ENCODE data around the gene SPEN. TPM values are rescaled to one million over a fixed set of nuclear protein-coding genes. Genes with fewer than 3 reads are reported as not detected.

SPEN gene
- total and polyA plus RNA-seq, 10 of the 15 experiments (the other 5 are each of a cell fraction or from before 2014, with no cell fraction given), result 5.2 to 58.7 (median 20.1) TPM

DNA sequence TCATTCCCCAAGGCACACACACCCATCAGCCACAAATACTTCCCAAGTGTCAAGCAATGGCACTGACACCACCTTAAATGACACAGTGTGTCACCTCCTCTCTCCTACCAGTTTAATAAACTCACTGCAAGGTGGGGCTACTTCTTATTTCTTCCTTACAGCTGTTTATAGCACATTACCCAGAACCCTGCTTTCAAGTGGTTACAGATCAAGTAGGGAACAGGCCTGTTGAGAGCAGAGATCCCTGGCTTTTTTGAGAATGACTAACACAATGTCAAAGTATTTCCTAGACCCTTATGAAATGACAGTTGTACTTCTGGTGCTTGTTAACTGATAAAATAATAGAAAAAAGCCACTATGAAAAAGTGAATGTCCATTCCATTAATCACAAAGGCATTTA is 108.6 kb downstream of the SPEN start:
- intact Hi-C loops (cut with micrococcal nuclease; ENCODE audit: unreplicated experiment), result no loop called here
- TF ChIP-seq ETV6 (conservative IDR thresholded peaks at IDR 0.05 in 1 of 2, IDR thresholded peaks at IDR 0.05 in 1 of 2; ENCODE audit: borderline replicate concordance in 1 of 2, low read depth in 1 of 2), result no peak
- H2AFZ ChIP-seq (ENCODE audit: control insufficient read depth, low read depth, low read length), result no peak overlapping the region
- H3K27me3 ChIP-seq (replicated peaks in 1 of 2; ENCODE audit: control insufficient read depth in 2 of 2, insufficient read depth in 2 of 2, low read length in 1 of 2), result no peaks in the 10 kb centered on the region
- H3K9me3 ChIP-seq (replicated peaks; ENCODE audit: control insufficient read depth, insufficient read depth, low read length), result no peaks in the 10 kb centered on the region
- H3K79me2 ChIP-seq (ENCODE audit: control insufficient read depth, insufficient read depth, low read length), result peaks cover 8% of the 10 kb centered on the region
- peaks cover 4% of the 10 kb centered on the region; the same call in 1 of the 2 replicates for H3K4me1 ChIP-seq (ENCODE audit: control insufficient read depth, insufficient read depth, low read length)
- BruUV-seq (replicated peaks), result no TSS peak
- H3K27ac ChIP-seq (ENCODE audit: control insufficient read depth, insufficient read depth), result no peak overlapping the region
- no peak overlapping the region for H3K9ac ChIP-seq (ENCODE audit: control insufficient read depth, insufficient read depth, low read length)
- no peak for FAIRE-seq
- ChIA-PET SMC1A (ENCODE audit: uncharacterized antibody, unreplicated experiment) (interaction anchor here (1.2 kb wide), 1 partner anchor 19 kb away, joined by 3 read pairs; no protein-coding TSS in a partner anchor), POLR2A (interaction anchor here (1.0 kb wide), 1 partner anchor 140 kb away, joined by 3 read pairs; no protein-coding TSS in a partner anchor), RAD21 (ENCODE audit: unreplicated experiment) (interaction anchor here (0.6 to 2.4 kb wide), 4 partner anchors 10 to 87 kb away, joined by 3 to 7 read pairs (median 3); partner anchors contain the start of gene CLCNKB), CTCF (interaction anchor here (0.9 to 1.7 kb wide), 4 partner anchors 38 to 161 kb away, joined by 3 to 4 read pairs (median 3); no protein-coding TSS in a partner anchor)
- in situ Hi-C loops (cut with MboI), result no loop called here
- H3K4me3 ChIP-seq, result no peak overlapping the region
- H3K4me2 ChIP-seq (ENCODE audit: control insufficient read depth, insufficient read depth), result no peak overlapping the region
- no peak for DNase-seq (ENCODE audit: low read depth, low spot score)
- H3K36me3 ChIP-seq (ENCODE audit: control insufficient read depth in 2 of 2, insufficient read depth in 2 of 2, low read length in 1 of 2), result peaks cover 0 to 15% of the 10 kb centered on the region in 2 experiments; a peak in 2 of 4 replicates
- peaks cover 3% of the 10 kb centered on the region; the same call in 1 of the 2 replicates for H4K20me1 ChIP-seq (ENCODE audit: control insufficient read depth, insufficient read depth)
- no peak for ATAC-seq

DNA sequence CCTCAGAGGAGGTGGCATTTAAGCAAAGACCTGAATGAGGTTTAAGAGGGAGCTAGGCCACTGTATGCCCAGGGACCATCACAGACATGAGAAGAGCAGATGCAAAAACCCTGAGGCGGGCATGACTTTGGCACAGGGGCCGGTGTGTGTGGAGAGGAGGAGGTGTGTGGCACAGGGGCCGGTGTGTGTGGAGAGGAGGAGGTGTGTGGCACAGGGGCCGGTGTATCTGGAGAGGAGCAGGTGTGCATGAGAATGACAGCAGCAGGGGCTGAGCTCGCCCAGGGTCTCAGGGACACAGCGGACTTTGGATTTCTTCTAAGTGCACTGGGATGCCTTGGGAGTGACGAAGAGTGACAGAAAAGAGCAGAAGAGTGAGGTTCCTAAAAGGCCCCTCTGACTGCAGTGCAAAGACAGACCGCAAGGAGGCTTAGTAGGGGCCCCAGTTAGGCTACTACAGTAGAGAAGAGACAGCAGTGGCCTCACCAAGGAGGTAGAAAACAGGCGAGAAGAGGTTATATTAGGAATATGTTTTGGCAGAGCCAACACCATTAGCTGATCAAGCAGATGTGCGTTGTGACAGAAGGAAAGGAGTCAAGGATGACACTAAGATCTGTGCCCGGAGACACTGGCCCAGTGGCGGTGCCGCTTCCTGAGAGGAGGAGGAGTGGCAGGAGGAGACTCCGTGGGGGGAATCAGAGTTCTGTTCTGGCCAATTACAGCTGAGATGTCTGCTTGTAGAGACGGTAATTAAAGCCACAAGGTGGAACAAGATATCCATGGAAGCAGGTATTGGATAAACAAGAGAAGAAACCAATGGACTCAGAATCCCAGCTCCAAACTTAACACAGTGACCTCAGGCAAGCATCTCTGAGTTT is 110.0 kb downstream of the SPEN start:
- ChIA-PET POLR2A (interaction anchor here (0.6 to 2.6 kb wide), 5 partner anchors 9 to 1470 kb away, joined by 3 to 8 read pairs (median 4); no protein-coding TSS in a partner anchor), SMC1A (ENCODE audit: uncharacterized antibody, unreplicated experiment) (interaction anchor here (0.6 to 1.3 kb wide), 4 partner anchors 17 to 53 kb away, joined by 3 to 4 read pairs (median 3); partner anchors contain the start of gene ZBTB17), CTCF (interaction anchor here (1.0 to 10.1 kb wide), 6 partner anchors 17 to 163 kb away, joined by 3 to 68 read pairs (median 6); partner anchors contain the start of gene ZBTB17), RAD21 (ENCODE audit: unreplicated experiment) (interaction anchor here (0.8 to 9.8 kb wide), 7 partner anchors 8 to 142 kb away, joined by 3 to 116 read pairs (median 5); partner anchors contain the start of gene ZBTB17)
- peaks cover 15% of the 10 kb centered on the region for H3K79me2 ChIP-seq (ENCODE audit: control insufficient read depth, insufficient read depth, low read length)
- no peak overlapping the region for H3K4me2 ChIP-seq (ENCODE audit: control insufficient read depth, insufficient read depth)
- intact Hi-C loops (cut with micrococcal nuclease; ENCODE audit: unreplicated experiment) (loop anchor here (1.0 kb wide), 1 partner anchor 37 kb away; no protein-coding TSS in a partner anchor), in situ Hi-C loops (cut with MboI) (no loop called here)
- peaks cover 3% of the 10 kb centered on the region; the same call in 1 of the 2 replicates for H4K20me1 ChIP-seq (ENCODE audit: control insufficient read depth, insufficient read depth)
- no peak overlapping the region for H3K9ac ChIP-seq (ENCODE audit: control insufficient read depth, insufficient read depth, low read length)
- no peak overlapping the region for H2AFZ ChIP-seq (ENCODE audit: control insufficient read depth, low read depth, low read length)
- DNase-seq (ENCODE audit: low read depth, low spot score) (no peak), ATAC-seq (peak; percentile 86), FAIRE-seq (no peak)
- no peaks in the 10 kb centered on the region for H3K27me3 ChIP-seq (replicated peaks in 1 of 2; ENCODE audit: control insufficient read depth in 2 of 2, insufficient read depth in 2 of 2, low read length in 1 of 2)
- WGBS (ENCODE audit: insufficient coverage, insufficient replicate concordance, low lambda C conversion rate, missing lambda C conversion rate), result 77% methylated on average over 15 of the region's 15 CpGs
- no peaks in the 10 kb centered on the region for H3K9me3 ChIP-seq (replicated peaks; ENCODE audit: control insufficient read depth, insufficient read depth, low read length)
- BruUV-seq (replicated peaks), result no TSS peak
- H3K36me3 ChIP-seq (ENCODE audit: control insufficient read depth in 2 of 2, insufficient read depth in 2 of 2, low read length in 1 of 2), result peaks cover 3 to 14% of the 10 kb centered on the region in 2 experiments; a peak in 2 of 4 replicates
- H3K27ac ChIP-seq (ENCODE audit: control insufficient read depth, insufficient read depth), result no peak overlapping the region
- H3K4me1 ChIP-seq (ENCODE audit: control insufficient read depth, insufficient read depth, low read length), result peaks cover 3% of the 10 kb centered on the region
- no peak overlapping the region for H3K4me3 ChIP-seq
- TF ChIP-seq ZNF217 (IDR thresholded peaks at IDR 0.05) (no peak), CHD4 (IDR thresholded peaks at IDR 0.05) (no peak), BCL11A (IDR thresholded peaks at IDR 0.05; ENCODE audit: low read depth, low read length) (no peak), RAD51 (IDR thresholded peaks at IDR 0.05) (no peak), POU2F2 (IDR thresholded peaks at IDR 0.05; ENCODE audit: borderline replicate concordance, low read depth, low read length) (no peak)
- TF ChIP-seq, protein P1, sequence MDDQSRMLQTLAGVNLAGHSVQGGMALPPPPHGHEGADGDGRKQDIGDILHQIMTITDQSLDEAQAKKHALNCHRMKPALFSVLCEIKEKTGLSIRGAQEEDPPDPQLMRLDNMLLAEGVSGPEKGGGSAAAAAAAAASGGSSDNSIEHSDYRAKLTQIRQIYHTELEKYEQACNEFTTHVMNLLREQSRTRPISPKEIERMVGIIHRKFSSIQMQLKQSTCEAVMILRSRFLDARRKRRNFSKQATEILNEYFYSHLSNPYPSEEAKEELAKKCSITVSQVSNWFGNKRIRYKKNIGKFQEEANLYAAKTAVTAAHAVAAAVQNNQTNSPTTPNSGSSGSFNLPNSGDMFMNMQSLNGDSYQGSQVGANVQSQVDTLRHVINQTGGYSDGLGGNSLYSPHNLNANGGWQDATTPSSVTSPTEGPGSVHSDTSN (IDR thresholded peaks at IDR 0.05; ENCODE audit: insufficient replicate concordance, low read depth, low read length), result no peak
- TF ChIP-seq, protein P2, sequence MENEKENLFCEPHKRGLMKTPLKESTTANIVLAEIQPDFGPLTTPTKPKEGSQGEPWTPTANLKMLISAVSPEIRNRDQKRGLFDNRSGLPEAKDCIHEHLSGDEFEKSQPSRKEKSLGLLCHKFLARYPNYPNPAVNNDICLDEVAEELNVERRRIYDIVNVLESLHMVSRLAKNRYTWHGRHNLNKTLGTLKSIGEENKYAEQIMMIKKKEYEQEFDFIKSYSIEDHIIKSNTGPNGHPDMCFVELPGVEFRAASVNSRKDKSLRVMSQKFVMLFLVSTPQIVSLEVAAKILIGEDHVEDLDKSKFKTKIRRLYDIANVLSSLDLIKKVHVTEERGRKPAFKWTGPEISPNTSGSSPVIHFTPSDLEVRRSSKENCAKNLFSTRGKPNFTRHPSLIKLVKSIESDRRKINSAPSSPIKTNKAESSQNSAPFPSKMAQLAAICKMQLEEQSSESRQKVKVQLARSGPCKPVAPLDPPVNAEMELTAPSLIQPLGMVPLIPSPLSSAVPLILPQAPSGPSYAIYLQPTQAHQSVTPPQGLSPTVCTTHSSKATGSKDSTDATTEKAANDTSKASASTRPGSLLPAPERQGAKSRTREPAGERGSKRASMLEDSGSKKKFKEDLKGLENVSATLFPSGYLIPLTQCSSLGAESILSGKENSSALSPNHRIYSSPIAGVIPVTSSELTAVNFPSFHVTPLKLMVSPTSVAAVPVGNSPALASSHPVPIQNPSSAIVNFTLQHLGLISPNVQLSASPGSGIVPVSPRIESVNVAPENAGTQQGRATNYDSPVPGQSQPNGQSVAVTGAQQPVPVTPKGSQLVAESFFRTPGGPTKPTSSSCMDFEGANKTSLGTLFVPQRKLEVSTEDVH (IDR thresholded peaks at IDR 0.05; ENCODE audit: low read depth, partially characterized antibody), result no peak
